Measurements from ENCODE around the gene UQCC2.

Gene UQCC2

GRCh38 chr6:33744001-33744848 lies 32.7 kb upstream of the UQCC2 start:
- DNase-seq (ENCODE audit: low read depth in 2 of 3, low spot score in 2 of 3): peak; percentile 31 to 60 (median 43)

GRCh38 chr6:33742837-33743236 lies 31.3 kb upstream of the UQCC2 start:
- DNase-seq (ENCODE audit: low read depth in 2 of 3, low spot score in 2 of 3): no peak

GRCh38 chr6:33742092-33742491 lies 30.6 kb upstream of the UQCC2 start:
- DNase-seq (ENCODE audit: low read depth in 2 of 3, low spot score in 2 of 3): no peak

- no peak for DNase-seq (ENCODE audit: low read depth in 2 of 3, low spot score in 2 of 3)
These were observed 29.3 kb upstream of the UQCC2 start for GRCh38 chr6:33740794-33741193.

GRCh38 chr6:33740204-33740608 lies 28.7 kb upstream of the UQCC2 start:
- DNase-seq (ENCODE audit: low read depth in 2 of 3, low spot score in 2 of 3): no peak

GRCh38 chr6:33739571-33739970 lies 28.1 kb upstream of the UQCC2 start:
- no peak for DNase-seq (ENCODE audit: low read depth in 2 of 3, low spot score in 2 of 3)

GRCh38 chr6:33738879-33739278 lies 27.4 kb upstream of the UQCC2 start:
- no peak for DNase-seq (ENCODE audit: low read depth in 2 of 3, low spot score in 2 of 3)

- no peak for DNase-seq (ENCODE audit: low read depth in 2 of 3, low spot score in 2 of 3)
These were observed 26.7 kb upstream of the UQCC2 start for GRCh38 chr6:33738153-33738552.

GRCh38 chr6:33737267-33738026 lies 25.9 kb upstream of the UQCC2 start:
- DNase-seq (ENCODE audit: low read depth in 2 of 3, low spot score in 2 of 3): no peak

- no peak for DNase-seq (ENCODE audit: low read depth in 2 of 3, low spot score in 2 of 3)
These were observed 23.7 kb upstream of the UQCC2 start for GRCh38 chr6:33735216-33735615.

- DNase-seq (ENCODE audit: low read depth in 2 of 3, low spot score in 2 of 3): no peak
These were observed 22.2 kb upstream of the UQCC2 start for GRCh38 chr6:33733709-33734007.

- DNase-seq (ENCODE audit: low read depth in 2 of 3, low spot score in 2 of 3): no peak
These were observed 21.6 kb upstream of the UQCC2 start for GRCh38 chr6:33732817-33733708.

GRCh38 chr6:33732385-33732784 lies 20.9 kb upstream of the UQCC2 start:
- DNase-seq (ENCODE audit: low read depth in 2 of 3, low spot score in 2 of 3): no peak

GRCh38 chr6:33731751-33732282 lies 20.3 kb upstream of the UQCC2 start:
- no peak for DNase-seq (ENCODE audit: low read depth in 2 of 3, low spot score in 2 of 3)

GRCh38 chr6:33731035-33731434 lies 19.5 kb upstream of the UQCC2 start:
- no peak for DNase-seq (ENCODE audit: low read depth in 2 of 3, low spot score in 2 of 3)

GRCh38 chr6:33730611-33731010 lies 19.1 kb upstream of the UQCC2 start:
- DNase-seq (ENCODE audit: low read depth in 2 of 3, low spot score in 2 of 3): no peak

GRCh38 chr6:33729059-33729458 lies 17.6 kb upstream of the UQCC2 start:
- no peak for DNase-seq (ENCODE audit: low read depth in 2 of 3, low spot score in 2 of 3)

- DNase-seq (ENCODE audit: low read depth in 2 of 3, low spot score in 2 of 3): no peak
These were observed 16.9 kb upstream of the UQCC2 start for GRCh38 chr6:33728438-33728837.

GRCh38 chr6:33727932-33728331 lies 16.4 kb upstream of the UQCC2 start:
- no peak for DNase-seq (ENCODE audit: low read depth in 2 of 3, low spot score in 2 of 3)

GRCh38 chr6:33727126-33727525 lies 15.6 kb upstream of the UQCC2 start:
- no peak for DNase-seq (ENCODE audit: low read depth in 2 of 3, low spot score in 2 of 3)

GRCh38 chr6:33726696-33727095 lies 15.2 kb upstream of the UQCC2 start:
- DNase-seq (ENCODE audit: low read depth in 2 of 3, low spot score in 2 of 3): no peak
